SK-N-SH treated with all-trans-retinoic acid at 6 μM for 48 hours (cell line): ENCODE results near the gene APBB1IP.

ENCODE experiments used
- RARB ChIP-seq: fragments of 250-450 bp; sonication (Bioruptor Pico); IDR thresholded peaks from 2 replicates; pipeline ENCODE4 v1.8.0; 2021; ENCODE audit warnings: mild to moderate bottlenecking, moderate library complexity
- ZFP3 ChIP-seq: fragments of 250-450 bp; sonication (Bioruptor Pico); IDR thresholded peaks from 2 replicates; pipeline ENCODE4 v1.5.0; 2020; ENCODE audit warnings: mild to moderate bottlenecking, moderate library complexity
- ZNF8 ChIP-seq: fragments of 450-650 bp; formaldehyde crosslinking; IDR thresholded peaks from 2 replicates; pipeline ENCODE4 v1.5.0; 2020; ENCODE audit warnings: mild to moderate bottlenecking, moderate library complexity
- TF ChIP-seq, protein P1 (sequence below): fragments of 250-450 bp; sonication (Bioruptor Pico); IDR thresholded peaks from 2 replicates; pipeline ENCODE4 v1.8.0; 2020; ENCODE audit warnings: mild to moderate bottlenecking, moderate library complexity, borderline replicate concordance

DNA sequence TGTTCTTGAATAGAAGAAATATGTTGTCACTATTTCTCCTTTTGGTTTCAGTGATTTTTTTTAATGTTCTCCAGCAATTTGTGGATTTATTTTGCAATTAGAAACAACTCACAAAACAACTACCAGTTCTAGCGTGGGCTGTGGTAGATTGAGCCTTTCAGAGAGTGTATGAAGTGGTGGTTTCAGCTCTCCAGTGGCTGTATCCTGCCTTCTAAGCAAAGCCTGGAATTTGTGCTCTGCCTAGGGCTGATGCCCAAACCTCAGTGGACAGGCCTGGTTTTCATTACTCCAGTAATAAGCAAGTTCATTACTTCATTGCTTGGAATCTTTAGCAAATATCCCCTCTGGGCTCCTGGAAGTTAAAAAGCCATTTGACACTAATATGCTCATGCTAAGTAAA lies 35.9 kb downstream of the APBB1IP start:
- no peak for TF ChIP-seq ZFP3 (CRISPR knock-in tag)
- TF ChIP-seq, protein P1, sequence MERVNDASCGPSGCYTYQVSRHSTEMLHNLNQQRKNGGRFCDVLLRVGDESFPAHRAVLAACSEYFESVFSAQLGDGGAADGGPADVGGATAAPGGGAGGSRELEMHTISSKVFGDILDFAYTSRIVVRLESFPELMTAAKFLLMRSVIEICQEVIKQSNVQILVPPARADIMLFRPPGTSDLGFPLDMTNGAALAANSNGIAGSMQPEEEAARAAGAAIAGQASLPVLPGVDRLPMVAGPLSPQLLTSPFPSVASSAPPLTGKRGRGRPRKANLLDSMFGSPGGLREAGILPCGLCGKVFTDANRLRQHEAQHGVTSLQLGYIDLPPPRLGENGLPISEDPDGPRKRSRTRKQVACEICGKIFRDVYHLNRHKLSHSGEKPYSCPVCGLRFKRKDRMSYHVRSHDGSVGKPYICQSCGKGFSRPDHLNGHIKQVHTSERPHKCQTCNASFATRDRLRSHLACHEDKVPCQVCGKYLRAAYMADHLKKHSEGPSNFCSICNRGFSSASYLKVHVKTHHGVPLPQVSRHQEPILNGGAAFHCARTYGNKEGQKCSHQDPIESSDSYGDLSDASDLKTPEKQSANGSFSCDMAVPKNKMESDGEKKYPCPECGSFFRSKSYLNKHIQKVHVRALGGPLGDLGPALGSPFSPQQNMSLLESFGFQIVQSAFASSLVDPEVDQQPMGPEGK (CRISPR knock-in tag): no peak
- TF ChIP-seq RARB (CRISPR knock-in tag): no peak
- no peak for TF ChIP-seq ZNF8
